CD4-positive, alpha-beta T cell (primary cell): ENCODE measurements around the gene GGT7. TPM values are rescaled to one million over a fixed set of nuclear protein-coding genes. Genes with fewer than 3 reads are reported as not detected.

Experiments used
- ATAC-seq: fragments of 200-7000 bp; cut with Tn5 transposase; one replicate; pipeline ENCODE4 v1.10.0; 2022; ENCODE audit warnings: mild to moderate bottlenecking; ENCODE audit not compliant: poor library complexity
- CTCF ChIA-PET: fragments of 350-600 bp; sonication (Branson Sonifier 250); formaldehyde crosslinking; loops from one replicate; lab custom pipeline; 2021; ENCODE audit warnings: antibody characterized with exemption, inconsistent platforms; lab: Charles Lee
- POLR2A ChIA-PET: fragments of 350-600 bp; sonication (Branson Sonifier 250); formaldehyde crosslinking; loops from one replicate; lab custom pipeline; 2021; ENCODE audit warnings: antibody characterized with exemption, inconsistent platforms; lab: Charles Lee
- DNase-seq, 14 experiments: peaks; one replicate each; pipeline ENCODE4 v3.0.0-alpha.2; 2013 to 2020; ENCODE audit warnings: mixed read lengths in 2 of 14
- H3K27ac ChIP-seq, 2 donors: one replicate each; pipeline versions ENCODE4 v1.5.1 to v1.7.0; 2013; ENCODE audit warnings: low read length in 2 of 2, low read depth in 1 of 2, mild to moderate bottlenecking in 1 of 2
- H3K27me3 ChIP-seq, 2 experiments: 1 replicate in 1 of 2; 2 replicates in 1 of 2; pipeline versions ENCODE4 v1.6.1 to v1.7.0; 2013; ENCODE audit warnings: low read length in 2 of 2, control low read depth in 1 of 2, mild to moderate bottlenecking in 1 of 2, moderate library complexity in 1 of 2; ENCODE audit not compliant: insufficient read depth in 2 of 2, control insufficient read depth in 1 of 2
- H3K36me3 ChIP-seq: one replicate; pipeline ENCODE4 v1.6.1; 2013; ENCODE audit warnings: low read length, control low read depth; ENCODE audit not compliant: insufficient read depth
- H3K4me1 ChIP-seq: one replicate; pipeline ENCODE4 v1.6.1; 2013; ENCODE audit warnings: low read length, control low read depth; ENCODE audit not compliant: insufficient read depth
- H3K4me3 ChIP-seq: one replicate; pipeline ENCODE4 v1.5.1; 2013; ENCODE audit warnings: mild to moderate bottlenecking, low read length, moderate library complexity
- H3K9me3 ChIP-seq, 2 experiments: 1 replicate in 1 of 2; 2 replicates in 1 of 2; pipeline versions ENCODE4 v1.6.1 to v1.7.0; 2013; ENCODE audit warnings: low read length in 2 of 2, mild to moderate bottlenecking in 2 of 2, control low read depth in 1 of 2, moderate library complexity in 1 of 2; ENCODE audit not compliant: control insufficient read depth in 1 of 2, insufficient read depth in 1 of 2
- H3K27ac Mint-ChIP-seq: one replicate; pipeline ENCODE4 v1.8.0; 2020; ENCODE audit warnings: mixed read lengths
- H3K27me3 Mint-ChIP-seq: one replicate; pipeline ENCODE4 v1.8.0; 2021; ENCODE audit warnings: mixed read lengths
- H3K36me3 Mint-ChIP-seq: one replicate; pipeline ENCODE4 v1.8.0; 2021; ENCODE audit warnings: low read depth, mixed read lengths
- H3K4me1 Mint-ChIP-seq: one replicate; pipeline ENCODE4 v1.8.0; 2021; ENCODE audit warnings: low read depth, mixed read lengths
- H3K4me3 Mint-ChIP-seq: one replicate; pipeline ENCODE4 v1.8.0; 2020; ENCODE audit warnings: mild to moderate bottlenecking, mixed read lengths
- H3K9me3 Mint-ChIP-seq: one replicate; pipeline ENCODE4 v1.8.0; 2020; ENCODE audit warnings: mixed read lengths
- CTCF ChIP-seq: fragments of 200-600 bp; IDR thresholded peaks from one replicate; pipeline ENCODE4 v1.8.0; 2022; ENCODE audit warnings: antibody characterized with exemption, mild to moderate bottlenecking
- intact Hi-C, 2 experiments: fragments of 100-400 bp; cut with DNase I in 1 of 2; cut with micrococcal nuclease in 1 of 2; formaldehyde crosslinking; loops; one replicate each; pipeline versions ENCODE4 v1.15.1 to v1.9.0; 2023 to 2025; cut with DNase I, micrococcal nuclease
- total RNA-seq, 174 experiments: library from RNA in 2 of 174; stranded (reverse) in 2 of 174; gene quantifications; one replicate each; pipeline ENCODE4 v1.2.3 and lab custom pipeline; 2021 to 2026

Gene GGT7
- total RNA-seq, 2 experiments from 2014 or later, result 32.4 to 32.6 TPM

- peaks cover 11% of the 10 kb centered on the region for H3K36me3 Mint-ChIP-seq
- Histone ChIP-seq H3K27ac (no peak overlapping the region), H3K4me1 (no peaks in the 10 kb centered on the region), H3K36me3 (peaks cover 5% of the 10 kb centered on the region), H3K27me3 (no peaks in the 10 kb centered on the region), H3K4me3 (no peak overlapping the region), H3K9me3 (peaks cover 0 to 4% of the 10 kb centered on the region in 2 experiments)
- no peak overlapping the region for H3K4me3 Mint-ChIP-seq
- ChIA-PET POLR2A (no interaction called here), CTCF (no interaction called here)
- no peak overlapping the region for H3K27ac Mint-ChIP-seq
- H3K9me3 Mint-ChIP-seq, result no peaks in the 10 kb centered on the region
- intact Hi-C loops, result no loop called here
- H3K4me1 Mint-ChIP-seq, result peaks cover 58% of the 10 kb centered on the region
- DNase-seq (no peak), ATAC-seq (no peak)
- H3K27me3 Mint-ChIP-seq, result no peaks in the 10 kb centered on the region
- no peak for TF ChIP-seq CTCF
These were observed 73.8 kb downstream of the GGT7 start for GRCh38 chr20:34798871-34799270.

GRCh38 chr20:34798328-34798727, 74.3 kb downstream of the GGT7 start:
- peaks cover 61% of the 10 kb centered on the region for H3K4me1 Mint-ChIP-seq
- ATAC-seq (no peak), DNase-seq (no peak)
- no peak overlapping the region for H3K27ac Mint-ChIP-seq
- H3K36me3 ChIP-seq, result peaks cover 5% of the 10 kb centered on the region
- no peak overlapping the region for H3K4me3 ChIP-seq
- POLR2A ChIA-PET, result no interaction called here
- no peaks in the 10 kb centered on the region for H3K27me3 ChIP-seq
- H3K4me3 Mint-ChIP-seq, result no peak overlapping the region
- H3K27me3 Mint-ChIP-seq, result no peaks in the 10 kb centered on the region
- H3K27ac ChIP-seq, result no peak overlapping the region
- TF ChIP-seq CTCF, result no peak
- H3K9me3 Mint-ChIP-seq, result no peaks in the 10 kb centered on the region
- CTCF ChIA-PET, result no interaction called here
- intact Hi-C loops, result no loop called here
- peaks cover 0 to 4% of the 10 kb centered on the region in 2 experiments for H3K9me3 ChIP-seq
- H3K4me1 ChIP-seq, result no peaks in the 10 kb centered on the region
- peaks cover 11% of the 10 kb centered on the region for H3K36me3 Mint-ChIP-seq

GRCh38 chr20:34797012-34797995, 75.4 kb downstream of the GGT7 start:
- Mint-ChIP-seq H3K27ac (no peak overlapping the region), H3K27me3 (no peaks in the 10 kb centered on the region), H3K4me1 (peaks cover 61% of the 10 kb centered on the region), H3K9me3 (no peaks in the 10 kb centered on the region), H3K4me3 (no peak overlapping the region), H3K36me3 (peaks cover 11% of the 10 kb centered on the region)
- Histone ChIP-seq H3K4me1 (no peaks in the 10 kb centered on the region), H3K9me3 (peaks cover 0 to 4% of the 10 kb centered on the region in 2 experiments), H3K27ac (no peak overlapping the region), H3K27me3 (no peaks in the 10 kb centered on the region), H3K36me3 (peaks cover 7% of the 10 kb centered on the region), H3K4me3 (no peak overlapping the region)
- intact Hi-C loops, result no loop called here
- ChIA-PET CTCF (no interaction called here), POLR2A (interaction anchor here (0.6 kb wide), 1 partner anchor 38 kb away, joined by 4 read pairs; no protein-coding TSS in a partner anchor)
- DNase-seq, result no peak
- no peak for TF ChIP-seq CTCF
- no peak for ATAC-seq

Other genes starting within 250 kb of the GGT7 start
- 1 to 10 TPM; 4.6 to 5.5 TPM for gene PIGU, start 195.8 kb downstream of the GGT7 start, total RNA-seq
- gene TP53INP2, start 168.5 kb downstream of the GGT7 start, total RNA-seq, result 10 to 100 TPM; 65.8 to 72.7 TPM
- 10 to 100 TPM; 14.6 to 16.3 TPM for gene NCOA6, start 47.2 kb downstream of the GGT7 start, total RNA-seq
- gene ACSS2, start 3.8 kb upstream of the GGT7 start, total RNA-seq, result 10 to 100 TPM; 15.6 to 18.8 TPM
- 10 to 100 TPM; 24.3 to 24.7 TPM for gene GSS, start 83.0 kb upstream of the GGT7 start, total RNA-seq
- gene MYH7B, start 83.0 kb upstream of the GGT7 start, total RNA-seq, result under 1 TPM; 0.53 to 0.58 TPM
- 10 to 100 TPM; 56.3 to 60.6 TPM for gene TRPC4AP, start 220.0 kb upstream of the GGT7 start, total RNA-seq